ENCODE measurements around the gene NRGN. TPM values are rescaled to one million over a fixed set of nuclear protein-coding genes. Genes with fewer than 3 reads are reported as not detected.

NRGN gene
- total RNA-seq, 6 experiments from 2014 or later, result 0.43 to 4.6 (median 1.4) TPM; not detected in 1

GRCh38 chr11:124783002-124783401, 43.3 kb downstream of the NRGN start:
- H3K27ac ChIP-seq, result no peak overlapping the region
- DNase-seq (no peak), ATAC-seq (no peak)
- WGBS (ENCODE audit: insufficient coverage, low coverage, low lambda C conversion rate, missing lambda C conversion rate), result 94% methylated on average over 4 of the region's 4 CpGs
- no peaks in the 10 kb centered on the region for H3K36me3 ChIP-seq
- intact Hi-C loops (cut with DNase I), result no loop called here
- H3K4me1 ChIP-seq, result no peaks in the 10 kb centered on the region
- H3K4me3 ChIP-seq, result no peak overlapping the region
- TF ChIP-seq POLR2A (IDR thresholded peaks at IDR 0.05), result no peak
- TF ChIP-seq CTCF (IDR thresholded peaks at IDR 0.05), result no peak
- no peaks in the 10 kb centered on the region for H3K9me3 ChIP-seq
- H3K27me3 ChIP-seq, result no peaks in the 10 kb centered on the region

GRCh38 chr11:124784051-124784450, 44.3 kb downstream of the NRGN start:
- Histone ChIP-seq H3K27me3 (no peaks in the 10 kb centered on the region), H3K9me3 (no peaks in the 10 kb centered on the region), H3K36me3 (no peaks in the 10 kb centered on the region), H3K27ac (no peak overlapping the region), H3K4me1 (no peaks in the 10 kb centered on the region), H3K4me3 (no peak overlapping the region)
- no peak for TF ChIP-seq CTCF (IDR thresholded peaks at IDR 0.05)
- TF ChIP-seq POLR2A (IDR thresholded peaks at IDR 0.05), result no peak
- ATAC-seq (no peak), DNase-seq (no peak)
- WGBS (ENCODE audit: insufficient coverage, low coverage, low lambda C conversion rate, missing lambda C conversion rate), result 100% methylated on average over 1 of the region's 2 CpGs
- intact Hi-C loops (cut with DNase I), result no loop called here

- Histone ChIP-seq H3K9me3 (no peaks in the 10 kb centered on the region), H3K36me3 (no peaks in the 10 kb centered on the region), H3K27me3 (no peaks in the 10 kb centered on the region), H3K27ac (no peak overlapping the region), H3K4me3 (no peak overlapping the region), H3K4me1 (no peaks in the 10 kb centered on the region)
- intact Hi-C loops (cut with DNase I), result no loop called here
- no peak for DNase-seq
- TF ChIP-seq CTCF (IDR thresholded peaks at IDR 0.05) (no peak), POLR2A (IDR thresholded peaks at IDR 0.05) (no peak)
- no peak for ATAC-seq
These were observed 48.8 kb downstream of the NRGN start for GRCh38 chr11:124788521-124788920.

GRCh38 chr11:124791626-124792341, 52.0 kb downstream of the NRGN start:
- H3K36me3 ChIP-seq, result no peaks in the 10 kb centered on the region
- no peaks in the 10 kb centered on the region for H3K4me1 ChIP-seq
- 77% methylated on average over 4 of the region's 4 CpGs for WGBS (ENCODE audit: insufficient coverage, low coverage, low lambda C conversion rate, missing lambda C conversion rate)
- no peak overlapping the region for H3K4me3 ChIP-seq
- intact Hi-C loops (cut with DNase I), result no loop called here
- no peak overlapping the region for H3K27ac ChIP-seq
- DNase-seq (no peak), ATAC-seq (no peak)
- TF ChIP-seq POLR2A (IDR thresholded peaks at IDR 0.05) (no peak), CTCF (IDR thresholded peaks at IDR 0.05) (no peak)
- H3K27me3 ChIP-seq, result no peaks in the 10 kb centered on the region
- H3K9me3 ChIP-seq, result no peaks in the 10 kb centered on the region
